MG63 (cell line): ENCODE measurements around the gene TMEM240. TPM values are rescaled to one million over a fixed set of nuclear protein-coding genes. Genes with fewer than 3 reads are reported as not detected.
A peak's percentile ranks its signal among the peaks of the same experiment; 100 is the strongest.

ENCODE experiments used
- DNase-seq: peaks from one replicate; pipeline ENCODE4 v3.0.0-alpha.2; 2020
- H3K27me3 ChIP-seq: fragments of 250-450 bp; sonication (Bioruptor Pico); 2 replicates; pipeline ENCODE4 v1.5.1; 2020; ENCODE audit warnings: mild to moderate bottlenecking, moderate library complexity
- H3K36me3 ChIP-seq: fragments of 250-450 bp; sonication (Bioruptor Pico); 2 replicates; pipeline ENCODE4 v1.5.1; 2020; ENCODE audit warnings: mild to moderate bottlenecking, moderate library complexity
- H3K4me3 ChIP-seq: fragments of 250-450 bp; sonication (Bioruptor Pico); 2 replicates; pipeline ENCODE4 v1.5.1; 2020; ENCODE audit warnings: mild to moderate bottlenecking, moderate library complexity
- H3K9me3 ChIP-seq: fragments of 250-450 bp; sonication (Bioruptor Pico); 2 replicates; pipeline ENCODE4 v1.5.1; 2020; ENCODE audit warnings: mild to moderate bottlenecking, moderate library complexity
- total RNA-seq: library from RNA; depleted of rRNA; stranded (reverse); fragments of >200 nt; shearing (Covaris generic); gene quantifications from 2 replicates; pipeline ENCODE4 v1.2.3, GENCODE V29; 2014; ENCODE audit warnings: low replicate concordance; rRNA removed

TMEM240 gene
- total RNA-seq = not detected in 2 replicates

GRCh38 chr1:1540090-1540817 is at the start of gene TMEM240:
TSS of gene TMEM240 (minus strand) at chr1:1540624. CDS start at chr1:1540346, 278 bp downstream.
- H3K9me3 ChIP-seq = no peaks in the 10 kb centered on the region
- H3K27me3 ChIP-seq = no peaks in the 10 kb centered on the region
- no peak within 1 kb of the TSS for H3K4me3 ChIP-seq
- H3K36me3 ChIP-seq = peaks cover 33% of the 10 kb centered on the region
- DNase-seq = no peak

- Histone ChIP-seq H3K4me3 (no peak overlapping the region), H3K36me3 (no peaks in the 10 kb centered on the region)
- DNase-seq = no peak
Observed at GRCh38 chr1:1583347-1584010, 43.1 kb upstream of the TMEM240 start.

GRCh38 chr1:1582585-1583346 is 42.3 kb upstream of the TMEM240 start:
- DNase-seq = no peak
- no peaks in the 10 kb centered on the region for H3K36me3 ChIP-seq
- no peak overlapping the region for H3K4me3 ChIP-seq
- peaks cover 2% of the 10 kb centered on the region; the same call in 1 of the 2 replicates for H3K27me3 ChIP-seq
- no peaks in the 10 kb centered on the region for H3K9me3 ChIP-seq

More at GRCh38 chr1:1583347-1584010, 43.1 kb upstream of the TMEM240 start:
- H3K27me3 ChIP-seq = peaks cover 2% of the 10 kb centered on the region; the same call in 1 of the 2 replicates
- H3K9me3 ChIP-seq = no peaks in the 10 kb centered on the region

GRCh38 chr1:1578371-1578940 is 38.0 kb upstream of the TMEM240 start:
- no peaks in the 10 kb centered on the region for H3K9me3 ChIP-seq
- no peaks in the 10 kb centered on the region for H3K36me3 ChIP-seq
- peaks cover 2% of the 10 kb centered on the region; the same call in 1 of the 2 replicates for H3K27me3 ChIP-seq
- H3K4me3 ChIP-seq = no peak overlapping the region
- DNase-seq = no peak

- H3K9me3 ChIP-seq = no peaks in the 10 kb centered on the region
- H3K36me3 ChIP-seq = peaks cover 6% of the 10 kb centered on the region
- no peak for DNase-seq
- H3K27me3 ChIP-seq = peaks cover 2% of the 10 kb centered on the region; the same call in 1 of the 2 replicates
- H3K4me3 ChIP-seq = no peak overlapping the region
Observed at GRCh38 chr1:1577367-1578011, 37.1 kb upstream of the TMEM240 start.

GRCh38 chr1:1574721-1575537 is 34.5 kb upstream of the TMEM240 start, which contains the start of gene SSU72:
TSS of gene SSU72 (minus strand) at chr1:1574863. CDS start at chr1:1574557, 306 bp downstream.
- peak; percentile 91 for DNase-seq
- Histone ChIP-seq H3K4me3 (peak within 1 kb of the TSS; percentile 97), H3K9me3 (no peaks in the 10 kb centered on the region), H3K36me3 (peaks cover 24% of the 10 kb centered on the region), H3K27me3 (no peaks in the 10 kb centered on the region)

GRCh38 chr1:1573843-1574720 is 33.7 kb upstream of the TMEM240 start:
- Histone ChIP-seq H3K27me3 (no peaks in the 10 kb centered on the region), H3K4me3 (peak overlapping the region; percentile 97), H3K36me3 (peaks cover 32% of the 10 kb centered on the region), H3K9me3 (no peaks in the 10 kb centered on the region)
- DNase-seq = no peak

GRCh38 chr1:1569341-1569740 is 28.9 kb upstream of the TMEM240 start:
- no peak for DNase-seq
- no peaks in the 10 kb centered on the region for H3K9me3 ChIP-seq
- peaks cover 69% of the 10 kb centered on the region for H3K36me3 ChIP-seq
- H3K4me3 ChIP-seq = no peak overlapping the region
- H3K27me3 ChIP-seq = no peaks in the 10 kb centered on the region

- Histone ChIP-seq H3K27me3 (no peaks in the 10 kb centered on the region), H3K36me3 (peaks cover 82% of the 10 kb centered on the region), H3K9me3 (no peaks in the 10 kb centered on the region), H3K4me3 (no peak overlapping the region)
- DNase-seq = no peak
Observed at GRCh38 chr1:1567891-1568291, 27.5 kb upstream of the TMEM240 start.

- H3K27me3 ChIP-seq = no peaks in the 10 kb centered on the region
- no peak for DNase-seq
- peaks cover 82% of the 10 kb centered on the region for H3K36me3 ChIP-seq
- no peak overlapping the region for H3K4me3 ChIP-seq
- no peaks in the 10 kb centered on the region for H3K9me3 ChIP-seq
Observed at GRCh38 chr1:1567152-1567875, 26.9 kb upstream of the TMEM240 start.

GRCh38 chr1:1565340-1565739 is 24.9 kb upstream of the TMEM240 start:
- no peak overlapping the region for H3K4me3 ChIP-seq
- peaks cover 87% of the 10 kb centered on the region for H3K36me3 ChIP-seq
- no peaks in the 10 kb centered on the region for H3K27me3 ChIP-seq
- no peak for DNase-seq
- H3K9me3 ChIP-seq = no peaks in the 10 kb centered on the region

- no peaks in the 10 kb centered on the region for H3K27me3 ChIP-seq
- peaks cover 85% of the 10 kb centered on the region for H3K36me3 ChIP-seq
- DNase-seq = no peak
- H3K9me3 ChIP-seq = no peaks in the 10 kb centered on the region
- no peak overlapping the region for H3K4me3 ChIP-seq
Observed at GRCh38 chr1:1564268-1564667, 23.8 kb upstream of the TMEM240 start.

GRCh38 chr1:1563688-1564087 is 23.3 kb upstream of the TMEM240 start:
- H3K27me3 ChIP-seq = no peaks in the 10 kb centered on the region
- no peak overlapping the region for H3K4me3 ChIP-seq
- DNase-seq = no peak
- no peaks in the 10 kb centered on the region for H3K9me3 ChIP-seq
- H3K36me3 ChIP-seq = peaks cover 81% of the 10 kb centered on the region

GRCh38 chr1:1562556-1563195 is 22.3 kb upstream of the TMEM240 start:
- Histone ChIP-seq H3K4me3 (no peak overlapping the region), H3K27me3 (no peaks in the 10 kb centered on the region), H3K36me3 (peaks cover 79% of the 10 kb centered on the region), H3K9me3 (no peaks in the 10 kb centered on the region)
- DNase-seq = no peak
